ENCODE measurements around the gene PUS10. TPM values are rescaled to one million over a fixed set of nuclear protein-coding genes. Genes with fewer than 3 reads are reported as not detected.

PUS10 gene
- total and polyA plus RNA-seq, 2 of the 13 experiments (the other 11 are each of a cell fraction or from before 2014, with no cell fraction given): 41.4 to 44.3 TPM

DNA sequence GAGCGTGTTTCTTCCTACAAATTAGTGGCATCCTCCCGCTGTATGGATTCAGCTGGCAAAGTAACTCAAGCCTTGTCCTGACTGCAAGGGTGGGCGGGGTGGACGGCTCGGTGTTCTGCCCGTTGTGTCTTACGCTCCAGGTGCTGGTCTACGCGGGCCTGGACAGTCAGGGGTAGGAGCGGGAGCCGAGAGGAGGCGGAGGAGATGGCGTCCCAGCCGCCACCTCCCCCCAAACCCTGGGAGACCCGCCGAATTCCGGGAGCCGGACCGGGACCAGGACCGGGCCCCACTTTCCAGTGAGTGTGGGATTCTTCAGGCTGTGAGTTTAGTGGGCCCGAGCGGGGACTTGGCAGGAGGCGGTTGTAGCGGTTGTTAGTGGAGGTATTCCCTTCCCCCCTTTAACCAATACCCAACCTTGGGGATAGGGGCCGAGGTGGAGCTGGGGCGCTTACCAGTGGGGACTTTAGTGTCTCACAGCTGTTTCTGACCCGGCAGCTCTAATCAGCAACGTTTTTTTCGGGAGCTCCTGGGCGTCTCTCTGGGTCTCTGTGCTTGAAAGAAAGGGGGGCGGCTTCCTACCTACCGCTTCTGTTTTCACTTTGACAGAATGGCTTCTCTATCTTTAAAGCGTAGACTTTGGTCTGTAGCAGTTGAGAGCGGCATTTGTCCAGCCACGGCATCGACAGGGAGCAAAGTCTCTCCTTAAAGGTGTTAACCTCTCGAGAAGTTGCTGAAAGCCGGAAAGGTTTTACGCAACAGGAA is at the start of gene PUS10, which contains the start of gene PEX13 (continued):
- TF ChIP-seq, protein P1, sequence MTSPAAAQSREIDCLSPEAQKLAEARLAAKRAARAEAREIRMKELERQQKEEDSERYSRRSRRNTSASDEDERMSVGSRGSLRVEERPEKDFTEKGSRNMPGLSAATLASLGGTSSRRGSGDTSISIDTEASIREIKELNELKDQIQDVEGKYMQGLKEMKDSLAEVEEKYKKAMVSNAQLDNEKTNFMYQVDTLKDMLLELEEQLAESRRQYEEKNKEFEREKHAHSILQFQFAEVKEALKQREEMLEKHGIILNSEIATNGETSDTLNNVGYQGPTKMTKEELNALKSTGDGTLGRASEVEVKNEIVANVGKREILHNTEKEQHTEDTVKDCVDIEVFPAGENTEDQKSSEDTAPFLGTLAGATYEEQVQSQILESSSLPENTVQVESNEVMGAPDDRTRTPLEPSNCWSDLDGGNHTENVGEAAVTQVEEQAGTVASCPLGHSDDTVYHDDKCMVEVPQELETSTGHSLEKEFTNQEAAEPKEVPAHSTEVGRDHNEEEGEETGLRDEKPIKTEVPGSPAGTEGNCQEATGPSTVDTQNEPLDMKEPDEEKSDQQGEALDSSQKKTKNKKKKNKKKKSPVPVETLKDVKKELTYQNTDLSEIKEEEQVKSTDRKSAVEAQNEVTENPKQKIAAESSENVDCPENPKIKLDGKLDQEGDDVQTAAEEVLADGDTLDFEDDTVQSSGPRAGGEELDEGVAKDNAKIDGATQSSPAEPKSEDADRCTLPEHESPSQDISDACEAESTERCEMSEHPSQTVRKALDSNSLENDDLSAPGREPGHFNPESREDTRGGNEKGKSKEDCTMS (CRISPR knock-in tag; conservative IDR thresholded peaks at IDR 0.05): 0 out of 2 replicates have a peak, but pooled peaks have one; percentile 47
- TF ChIP-seq ZNF678 (CRISPR knock-in tag; IDR thresholded peaks at IDR 0.05): no peak
- peak; percentile 91 to 94 for TF ChIP-seq EP300 (IDR thresholded peaks at IDR 0.05; ENCODE audit: low read depth in 2 of 2, low read length in 2 of 2)
- TF ChIP-seq EP300 (CRISPR knock-in tag; IDR thresholded peaks at IDR 0.05; ENCODE audit: borderline replicate concordance): peak; percentile 89
- TF ChIP-seq, protein P2, sequence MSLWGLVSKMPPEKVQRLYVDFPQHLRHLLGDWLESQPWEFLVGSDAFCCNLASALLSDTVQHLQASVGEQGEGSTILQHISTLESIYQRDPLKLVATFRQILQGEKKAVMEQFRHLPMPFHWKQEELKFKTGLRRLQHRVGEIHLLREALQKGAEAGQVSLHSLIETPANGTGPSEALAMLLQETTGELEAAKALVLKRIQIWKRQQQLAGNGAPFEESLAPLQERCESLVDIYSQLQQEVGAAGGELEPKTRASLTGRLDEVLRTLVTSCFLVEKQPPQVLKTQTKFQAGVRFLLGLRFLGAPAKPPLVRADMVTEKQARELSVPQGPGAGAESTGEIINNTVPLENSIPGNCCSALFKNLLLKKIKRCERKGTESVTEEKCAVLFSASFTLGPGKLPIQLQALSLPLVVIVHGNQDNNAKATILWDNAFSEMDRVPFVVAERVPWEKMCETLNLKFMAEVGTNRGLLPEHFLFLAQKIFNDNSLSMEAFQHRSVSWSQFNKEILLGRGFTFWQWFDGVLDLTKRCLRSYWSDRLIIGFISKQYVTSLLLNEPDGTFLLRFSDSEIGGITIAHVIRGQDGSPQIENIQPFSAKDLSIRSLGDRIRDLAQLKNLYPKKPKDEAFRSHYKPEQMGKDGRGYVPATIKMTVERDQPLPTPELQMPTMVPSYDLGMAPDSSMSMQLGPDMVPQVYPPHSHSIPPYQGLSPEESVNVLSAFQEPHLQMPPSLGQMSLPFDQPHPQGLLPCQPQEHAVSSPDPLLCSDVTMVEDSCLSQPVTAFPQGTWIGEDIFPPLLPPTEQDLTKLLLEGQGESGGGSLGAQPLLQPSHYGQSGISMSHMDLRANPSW (CRISPR knock-in tag; IDR thresholded peaks at IDR 0.05; ENCODE audit: borderline replicate concordance): 0 out of 2 replicates have a peak, but pooled peaks have one; percentile 87
- no peak for TF ChIP-seq ZKSCAN8 (CRISPR knock-in tag; IDR thresholded peaks at IDR 0.05; ENCODE audit: borderline replicate concordance)
- TF ChIP-seq, protein P3, sequence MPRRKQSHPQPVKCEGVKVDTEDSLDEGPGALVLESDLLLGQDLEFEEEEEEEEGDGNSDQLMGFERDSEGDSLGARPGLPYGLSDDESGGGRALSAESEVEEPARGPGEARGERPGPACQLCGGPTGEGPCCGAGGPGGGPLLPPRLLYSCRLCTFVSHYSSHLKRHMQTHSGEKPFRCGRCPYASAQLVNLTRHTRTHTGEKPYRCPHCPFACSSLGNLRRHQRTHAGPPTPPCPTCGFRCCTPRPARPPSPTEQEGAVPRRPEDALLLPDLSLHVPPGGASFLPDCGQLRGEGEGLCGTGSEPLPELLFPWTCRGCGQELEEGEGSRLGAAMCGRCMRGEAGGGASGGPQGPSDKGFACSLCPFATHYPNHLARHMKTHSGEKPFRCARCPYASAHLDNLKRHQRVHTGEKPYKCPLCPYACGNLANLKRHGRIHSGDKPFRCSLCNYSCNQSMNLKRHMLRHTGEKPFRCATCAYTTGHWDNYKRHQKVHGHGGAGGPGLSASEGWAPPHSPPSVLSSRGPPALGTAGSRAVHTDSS (CRISPR knock-in tag; conservative IDR thresholded peaks at IDR 0.05): 0 out of 2 replicates have a peak, but pooled peaks have one; percentile 73
- no peak for TF ChIP-seq MTF2 (CRISPR knock-in tag; IDR thresholded peaks at IDR 0.05; ENCODE audit: borderline replicate concordance)
- TF ChIP-seq NKX3-1 (CRISPR knock-in tag; IDR thresholded peaks at IDR 0.05): peak; percentile 83; the same call in 1 of the 2 replicates
- no peak for TF ChIP-seq HOXA9 (CRISPR knock-in tag; IDR thresholded peaks at IDR 0.05; ENCODE audit: borderline replicate concordance)
- no peak; the same call in 1 of the 2 replicates for TF ChIP-seq ETV6 (CRISPR knock-in tag; conservative IDR thresholded peaks at IDR 0.05)
- no peak for TF ChIP-seq ZNF749 (CRISPR knock-in tag; IDR thresholded peaks at IDR 0.05; ENCODE audit: borderline replicate concordance)
- TF ChIP-seq, protein P4, sequence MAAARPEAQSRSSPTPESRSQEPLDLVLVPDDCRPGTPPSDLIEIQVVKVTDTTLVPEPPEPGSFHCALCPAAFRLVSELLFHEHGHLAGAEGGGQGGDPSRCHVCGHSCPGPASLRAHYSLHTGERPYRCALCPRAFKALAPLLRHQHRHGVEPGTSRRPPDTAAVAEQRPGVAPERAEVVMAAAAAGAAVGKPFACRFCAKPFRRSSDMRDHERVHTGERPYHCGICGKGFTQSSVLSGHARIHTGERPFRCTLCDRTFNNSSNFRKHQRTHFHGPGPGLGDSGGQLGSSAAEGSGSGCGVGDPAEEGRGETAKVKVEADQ (CRISPR knock-in tag; IDR thresholded peaks at IDR 0.05; ENCODE audit: borderline replicate concordance): peak; percentile 84; the same call in 1 of the 2 replicates
- peak; percentile 2; the same call in 1 of the 2 replicates for TF ChIP-seq SMYD3 (CRISPR knock-in tag; IDR thresholded peaks at IDR 0.05)
- TF ChIP-seq MXI1 (IDR thresholded peaks at IDR 0.05; ENCODE audit: borderline replicate concordance, low read depth, low read length): peak; percentile 58; the same call in 2 of the 3 replicates
- TF ChIP-seq HMGXB4 (CRISPR knock-in tag; IDR thresholded peaks at IDR 0.05; ENCODE audit: borderline replicate concordance in 1 of 2, low read depth in 1 of 2): peak; percentile 87 to 88; a peak in 3 of 4 replicates
- TF ChIP-seq PTBP1 (IDR thresholded peaks at IDR 0.05; ENCODE audit: low read depth, low read length, poor library complexity, severe bottlenecking): peak; percentile 57
- no peak; the same call in 1 of the 2 replicates for TF ChIP-seq ZFAT (CRISPR knock-in tag; conservative IDR thresholded peaks at IDR 0.05)

Measured in HepG2 (cell line).